GM12878 (cell line): ENCODE results near the gene FCF1. TPM values are rescaled to one million over a fixed set of nuclear protein-coding genes. Genes with fewer than 3 reads are reported as not detected.

Experiments
- ATAC-seq: fragments of 200-7000 bp; cut with Tn5 transposase; 3 replicates; pipeline ENCODE4 v1.9.1; 2020; ENCODE audit warnings: mild to moderate bottlenecking, moderate library complexity
- BruUV-seq: library from RNA; stranded (reverse); fragments of 400-500 nt; replicated peaks from 2 replicates; lab custom pipeline; 2021; lab: Mats Ljungman, UMichigan
- CTCF ChIA-PET: fragments of 300-600 bp; sonication (Branson Sonifier 250); formaldehyde crosslinking; extraction: SDS; loops from one replicate; lab custom pipeline; 2021; ENCODE audit warnings: inconsistent platforms; lab: Yijun Ruan, JAX
- POLR2A ChIA-PET: fragments of 350-600 bp; formaldehyde crosslinking; extraction: SDS; loops from one replicate; lab custom pipeline; 2021; ENCODE audit warnings: inconsistent platforms; lab: Charles Lee
- RAD21 ChIA-PET: fragments of 300-600 bp; sonication (Branson Sonifier 250); formaldehyde crosslinking; loops from one replicate; lab custom pipeline; 2023; ENCODE audit warnings: antibody characterized with exemption; ENCODE audit not compliant: unreplicated experiment; lab: Charles Lee
- SMC1A ChIA-PET: fragments of 300-600 bp; sonication (Branson Sonifier 250); formaldehyde crosslinking; loops from one replicate; lab custom pipeline; 2023; ENCODE audit not compliant: unreplicated experiment, uncharacterized antibody; lab: Charles Lee
- DNase-seq: peaks from one replicate; pipeline ENCODE4 v3.0.0-alpha.2; 2011; ENCODE audit warnings: low read depth, low spot score
- FAIRE-seq: peaks from 3 replicates; lab custom pipeline; 2011; peaks lifted over from hg19 to GRCh38; lab: Jason Lieb, UNC
- H2AFZ ChIP-seq: 2 replicates; pipeline ENCODE4 v1.6.0; 2011; ENCODE audit warnings: low read depth, low read length, control low read depth; ENCODE audit not compliant: control insufficient read depth
- H3K27ac ChIP-seq: 2 replicates; pipeline ENCODE4 v1.5.1; 2011; ENCODE audit warnings: control low read depth; ENCODE audit not compliant: control insufficient read depth, insufficient read depth
- H3K27me3 ChIP-seq, 2 experiments: replicated peaks in 1 of 2; 2 replicates each; pipeline versions ENCODE4 v1.6.0 to v1.6.1; 2011; ENCODE audit warnings: low read length in 1 of 2; ENCODE audit not compliant: control insufficient read depth in 2 of 2, insufficient read depth in 2 of 2
- H3K36me3 ChIP-seq, 2 experiments: 2 replicates each; pipeline ENCODE4 v1.5.1; 2011; ENCODE audit warnings: low read length in 1 of 2; ENCODE audit not compliant: control insufficient read depth in 2 of 2, insufficient read depth in 2 of 2
- H3K4me1 ChIP-seq: 2 replicates; pipeline ENCODE4 v1.6.1; 2011; ENCODE audit warnings: mild to moderate bottlenecking, low read length, moderate library complexity, mixed read lengths; ENCODE audit not compliant: control insufficient read depth, insufficient read depth
- H3K4me2 ChIP-seq: 2 replicates; pipeline ENCODE4 v1.6.0; 2011; ENCODE audit warnings: control low read depth; ENCODE audit not compliant: control insufficient read depth, insufficient read depth
- H3K4me3 ChIP-seq: fragments of 200-600 bp; sonication (generic); 2 replicates; pipeline ENCODE4 v1.5.1; 2016
- H3K79me2 ChIP-seq: 2 replicates; pipeline ENCODE4 v1.6.0; 2011; ENCODE audit warnings: low read length; ENCODE audit not compliant: control insufficient read depth, insufficient read depth
- H3K9ac ChIP-seq: 2 replicates; pipeline ENCODE4 v1.8.0; 2011; ENCODE audit warnings: low read length, control low read depth, mixed read lengths; ENCODE audit not compliant: control insufficient read depth, insufficient read depth
- H3K9me3 ChIP-seq: replicated peaks from 3 replicates; pipeline ENCODE4 v1.5.1; 2011; ENCODE audit warnings: mild to moderate bottlenecking, low read length; ENCODE audit not compliant: control insufficient read depth, insufficient read depth
- H4K20me1 ChIP-seq: 2 replicates; pipeline ENCODE4 v1.6.0; 2011; ENCODE audit not compliant: control insufficient read depth, insufficient read depth
- ATF3 ChIP-seq: IDR thresholded peaks from 2 replicates; pipeline ENCODE4 v1.6.1; 2011; ENCODE audit warnings: low read depth, mild to moderate bottlenecking, low read length, moderate library complexity, borderline replicate concordance; ENCODE audit errors: extremely low read depth
- BMI1 ChIP-seq: fragments of 450-650 bp; IDR thresholded peaks from 2 replicates; pipeline ENCODE4 v1.6.1; 2016; ENCODE audit warnings: mild to moderate bottlenecking, moderate library complexity, borderline replicate concordance
- BRCA1 ChIP-seq: IDR thresholded peaks from 2 replicates; pipeline ENCODE4 v1.6.1; 2011; ENCODE audit warnings: low read depth, low read length, improper control_type of control experiment
- CEBPZ ChIP-seq: fragments of 150-350 bp; IDR thresholded peaks from 2 replicates; pipeline ENCODE4 v1.6.1; 2016; ENCODE audit warnings: low read depth, low read length
- CREB1 ChIP-seq: IDR thresholded peaks from 2 replicates; pipeline ENCODE4 v1.6.1; 2012; ENCODE audit warnings: low read depth, mild to moderate bottlenecking, inconsistent platforms
- DPF2 ChIP-seq: fragments of 450-650 bp; IDR thresholded peaks from 2 replicates; pipeline ENCODE4 v1.6.1; 2017; ENCODE audit warnings: mild to moderate bottlenecking
- HCFC1 ChIP-seq: fragments of 150-350 bp; IDR thresholded peaks from 2 replicates; pipeline ENCODE4 v1.6.1; 2014; ENCODE audit warnings: low read length
- KLF5 ChIP-seq: fragments of 450-650 bp; IDR thresholded peaks from 2 replicates; pipeline ENCODE4 v1.6.1; 2014; ENCODE audit warnings: mild to moderate bottlenecking; ENCODE audit not compliant: partially characterized antibody
- LARP7 ChIP-seq: fragments of 450-650 bp; IDR thresholded peaks from 2 replicates; pipeline ENCODE4 v1.6.1; 2017; ENCODE audit warnings: mild to moderate bottlenecking
- PML ChIP-seq: IDR thresholded peaks from 2 replicates; pipeline ENCODE4 v1.6.1; 2012; ENCODE audit warnings: low read length, inconsistent platforms
- RUNX3 ChIP-seq: IDR thresholded peaks from 2 replicates; pipeline ENCODE4 v1.6.1; 2012; ENCODE audit warnings: low read length, inconsistent platforms
- SIX5 ChIP-seq: IDR thresholded peaks from 2 replicates; pipeline ENCODE4 v1.6.1; 2011; ENCODE audit warnings: mild to moderate bottlenecking, low read depth, low read length, moderate library complexity; ENCODE audit not compliant: severe bottlenecking
- SMC3 ChIP-seq: IDR thresholded peaks from 2 replicates; pipeline ENCODE4 v1.6.1; 2011; ENCODE audit warnings: low read length, improper control_type of control experiment, borderline replicate concordance
- STAT3 ChIP-seq: IDR thresholded peaks from 2 replicates; pipeline ENCODE4 v1.6.1; 2011; ENCODE audit warnings: low read depth, low read length, improper control_type of control experiment
- TCF7 ChIP-seq: IDR thresholded peaks from 2 replicates; pipeline ENCODE4 v1.6.1; 2014; ENCODE audit warnings: antibody characterized with exemption, borderline replicate concordance
- YBX1 ChIP-seq: fragments of 450-650 bp; IDR thresholded peaks from 2 replicates; pipeline ENCODE4 v1.6.1; 2016; ENCODE audit warnings: antibody characterized with exemption
- ZBTB33 ChIP-seq: fragments of 450-650 bp; IDR thresholded peaks from 2 replicates; pipeline ENCODE4 v1.6.1; 2017; ENCODE audit warnings: mild to moderate bottlenecking
- ZNF687 ChIP-seq: fragments of 450-650 bp; IDR thresholded peaks from 2 replicates; pipeline ENCODE4 v1.6.1; 2017; ENCODE audit warnings: mild to moderate bottlenecking, moderate library complexity
- WGBS: methylation state at CpG from one replicate; pipeline ENCODE4 v1.1.6; 2016; ENCODE audit warnings: low lambda C conversion rate; ENCODE audit not compliant: insufficient replicate concordance, insufficient coverage; ENCODE audit errors: missing lambda C conversion rate; 5-methylcytosine and 5-hydroxymethylcytosine counted together
- in situ Hi-C: fragments of 300-500 bp; cut with MboI; formaldehyde crosslinking; loops from 9 replicates; pipeline ENCODE4 v1.14.3; 2018; ENCODE audit warnings: mixed read lengths
- intact Hi-C: fragments of 100-400 bp; cut with micrococcal nuclease; formaldehyde crosslinking; loops from one replicate; pipeline ENCODE4 v1.14.2; 2022; ENCODE audit not compliant: unreplicated experiment
- polyA plus RNA-seq, 11 experiments: library from polyadenylated mRNA; depleted of rRNA in 4 of 11; unstranded in 6 of 11; stranded (reverse) in 5 of 11; fragments of >200 nt; fragmentation: Nextera tagmentation in 4 of 11; fragmentation: Illumina TruSeq in 1 of 11; extraction: Ambion mirVana in 4 of 11; extraction: Trizol in 1 of 11; gene quantifications; 1 replicate in 1 of 11; 2 replicates in 10 of 11; pipeline versions ENCODE4 v1.2.1 to v1.2.3, GENCODE V29; 2011 to 2016; ENCODE audit warnings: inconsistent platforms in 2 of 11, missing spikeins in 2 of 11, low read depth in 1 of 11
- total RNA-seq, 4 experiments: library from RNA; depleted of rRNA in 3 of 4; stranded (reverse); fragments of >200 nt in 3 of 4; fragmentation: Illumina TruSeq in 1 of 4; extraction: Trizol in 1 of 4; gene quantifications; 2 replicates each; pipeline versions ENCODE4 v1.2.1 to v1.2.3, GENCODE V29; 2013 to 2021

Gene FCF1
- total and polyA plus RNA-seq, 10 of the 15 experiments (the other 5 are each of a cell fraction or from before 2014, with no cell fraction given): 6.2 to 88.7 (median 28.5) TPM

- H4K20me1 ChIP-seq: no peaks in the 10 kb centered on the region
- FAIRE-seq (no peak), DNase-seq (no peak), ATAC-seq (no peak)
- no peak overlapping the region for H3K4me2 ChIP-seq
- H3K4me1 ChIP-seq: no peaks in the 10 kb centered on the region
- H3K36me3 ChIP-seq: peaks cover 15 to 21% of the 10 kb centered on the region in 2 experiments
- no peak overlapping the region for H3K9ac ChIP-seq
- RAD21 ChIA-PET: no interaction called here
- H2AFZ ChIP-seq: no peak overlapping the region
- intact Hi-C loops (no loop called here), in situ Hi-C loops (no loop called here)
- WGBS: 100% methylated on average over 2 of the region's 2 CpGs
- no peaks in the 10 kb centered on the region for H3K79me2 ChIP-seq
- SMC1A ChIA-PET: no interaction called here
- no TSS peak for BruUV-seq
- no peaks in the 10 kb centered on the region for H3K9me3 ChIP-seq
- H3K27me3 ChIP-seq: no peaks in the 10 kb centered on the region
- H3K4me3 ChIP-seq: no peak overlapping the region
- POLR2A ChIA-PET: interaction anchor here (0.6 kb wide), 1 partner anchor 121 kb away, joined by 5 read pairs; no protein-coding TSS in a partner anchor
- CTCF ChIA-PET: interaction anchor here (1.2 kb wide), 1 partner anchor 56 kb away, joined by 4 read pairs; no protein-coding TSS in a partner anchor
- H3K27ac ChIP-seq: no peak overlapping the region
- no peak for TF ChIP-seq TCF7
- TF ChIP-seq CEBPZ: no peak
- TF ChIP-seq HCFC1: no peak
- TF ChIP-seq KLF5: no peak
- no peak for TF ChIP-seq DPF2
- TF ChIP-seq ZNF687: no peak
- no peak for TF ChIP-seq SIX5
- TF ChIP-seq BMI1: no peak
- no peak for TF ChIP-seq RUNX3
- no peak for TF ChIP-seq STAT3
- TF ChIP-seq BRCA1: no peak
- TF ChIP-seq ZBTB33: no peak
- no peak for TF ChIP-seq LARP7
- no peak for TF ChIP-seq SMC3
- no peak for TF ChIP-seq ATF3
- no peak for TF ChIP-seq YBX1
- no peak for TF ChIP-seq PML
- no peak for TF ChIP-seq CREB1
Measured at GRCh38 chr14:74664717-74665116, 48.2 kb upstream of the FCF1 start.
